Activated CD4-positive, alpha-beta T cell treated with anti-CD3 and anti-CD28 coated beads, Interleukin-2, amount 50 U/mL, for 48 hours (primary cell): ENCODE data around the gene CCNK.

Source experiments
- DNase-seq, 2 experiments: peaks; one replicate each; pipeline ENCODE4 v3.0.0-alpha.2; 2020

CCNK gene

DNA sequence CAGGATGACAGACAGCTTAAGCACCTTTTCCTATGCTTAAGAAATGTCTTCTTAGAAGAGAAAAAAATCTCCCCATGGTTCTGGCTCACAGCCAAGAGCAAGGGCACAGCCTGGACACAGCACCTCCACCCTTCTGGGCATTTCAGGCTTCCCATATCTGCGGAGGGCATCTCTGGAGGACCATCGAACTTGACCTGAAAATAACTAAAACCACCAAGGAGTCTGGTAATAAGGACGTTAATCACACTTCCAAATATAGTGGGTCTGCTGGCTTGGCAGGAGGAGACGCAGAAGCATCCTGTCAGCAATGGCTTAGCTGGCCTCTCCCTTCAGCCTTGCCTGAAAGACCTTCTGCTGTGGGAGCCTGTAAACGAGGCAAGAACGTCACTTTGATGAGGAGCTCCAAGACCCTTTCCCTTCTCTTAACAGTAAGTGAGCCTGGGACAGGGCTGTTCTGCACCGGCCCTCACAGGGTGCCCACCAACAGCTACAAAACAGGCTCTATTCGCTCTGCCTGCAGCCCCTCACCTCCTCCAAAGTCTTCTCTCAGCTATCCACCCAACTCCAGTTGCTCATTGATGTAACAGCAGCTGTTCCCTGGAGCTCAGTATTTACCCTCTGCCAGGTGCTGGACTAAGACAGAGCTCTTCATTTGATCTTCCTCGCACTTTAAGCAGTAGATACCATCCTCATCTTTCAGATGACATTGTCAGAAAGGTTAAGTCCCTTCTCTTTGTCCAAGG is 13.7 kb upstream of the CCNK start:
- no peak for DNase-seq

DNA sequence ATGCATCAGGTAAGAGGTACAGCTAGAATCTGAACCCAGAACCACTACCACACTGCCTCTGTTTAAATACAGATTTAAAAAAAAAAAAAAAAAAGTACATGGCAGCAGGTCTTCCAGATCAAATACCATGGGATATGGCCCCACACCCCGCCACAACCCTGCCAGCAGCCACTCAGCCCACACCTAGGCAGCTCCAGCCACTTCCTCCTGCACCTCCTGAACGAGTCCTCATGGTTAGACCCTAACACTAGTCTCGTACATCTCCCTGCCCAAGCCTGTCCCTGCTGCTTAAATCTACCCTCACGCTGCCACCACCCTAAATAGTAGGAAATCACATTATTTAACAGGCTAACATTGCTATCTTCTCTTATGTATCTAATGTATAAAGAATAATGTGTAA is 13.1 kb upstream of the CCNK start:
- DNase-seq = no peak

DNA sequence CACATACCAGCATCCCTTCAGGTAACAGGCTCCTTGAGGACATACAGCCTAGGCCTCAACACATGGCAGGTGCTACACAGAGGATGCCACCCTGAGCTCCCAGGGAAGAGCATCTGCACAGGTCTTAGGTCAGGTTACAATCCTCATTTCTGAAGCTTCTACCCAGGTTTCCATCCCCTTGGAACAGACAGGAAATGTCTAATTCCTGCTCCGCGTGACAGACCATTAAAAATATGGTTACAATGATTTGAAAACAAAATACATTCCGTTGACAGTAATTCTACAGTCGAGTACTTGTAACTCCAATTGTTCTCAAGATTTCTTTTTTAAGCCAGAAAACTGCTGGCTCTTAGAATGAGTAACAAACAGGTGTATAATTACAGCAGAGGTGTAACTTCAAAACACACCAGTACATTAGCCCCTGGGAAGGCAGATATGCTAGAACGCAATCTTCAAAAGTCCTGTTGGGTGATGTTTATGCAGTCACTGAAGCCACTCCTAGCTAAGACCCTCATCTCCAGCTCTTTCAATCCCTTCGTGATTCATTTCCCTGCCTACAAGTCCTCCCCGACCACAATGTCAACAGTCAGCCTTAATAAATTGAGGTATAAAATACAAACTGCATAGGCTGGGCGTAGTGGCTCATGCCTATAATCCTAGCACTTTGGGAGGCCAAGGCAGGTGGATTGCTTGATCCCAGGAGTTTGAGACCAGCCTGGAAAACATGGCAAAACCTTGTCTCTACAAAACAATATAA is 12.2 kb upstream of the CCNK start:
- DNase-seq = no peak

DNA sequence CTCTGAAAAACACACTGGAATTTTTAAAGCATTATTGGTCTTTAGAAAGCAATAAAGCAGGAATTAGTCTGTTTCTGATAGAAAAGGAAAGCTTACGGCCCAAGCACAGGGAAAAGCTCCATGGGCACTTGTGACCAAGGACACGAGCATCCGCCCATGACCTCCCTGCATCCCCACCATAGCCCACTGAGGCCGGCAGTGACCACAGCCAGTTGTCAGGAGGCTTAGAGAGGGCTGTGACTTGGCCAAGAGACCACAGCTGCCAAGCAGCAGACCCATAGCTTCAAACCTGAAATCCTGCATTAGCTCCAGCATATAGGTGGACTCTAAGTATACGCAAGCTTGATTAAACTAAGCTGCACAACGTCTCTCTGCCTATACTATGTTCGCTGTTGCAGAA is 9.5 kb upstream of the CCNK start:
- DNase-seq = no peak

DNA sequence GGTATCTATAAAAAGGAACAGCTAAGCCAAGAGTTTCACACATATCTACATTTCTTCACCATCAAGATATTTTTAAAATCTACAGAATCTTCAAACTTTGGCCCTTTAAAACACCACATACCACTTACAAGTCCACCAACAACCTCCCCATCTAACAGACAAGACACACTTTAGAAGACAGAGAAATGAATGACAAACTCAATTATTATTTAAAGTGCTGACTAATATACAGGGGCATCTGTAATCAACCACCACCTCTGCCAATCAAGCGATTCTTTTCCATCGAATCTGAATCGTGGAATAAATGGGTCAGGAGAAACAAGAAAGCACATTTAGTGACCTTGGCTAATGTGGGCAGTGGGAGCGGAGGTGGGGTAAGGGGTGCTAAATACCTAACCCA is 8.3 kb upstream of the CCNK start:
- no peak for DNase-seq

DNA sequence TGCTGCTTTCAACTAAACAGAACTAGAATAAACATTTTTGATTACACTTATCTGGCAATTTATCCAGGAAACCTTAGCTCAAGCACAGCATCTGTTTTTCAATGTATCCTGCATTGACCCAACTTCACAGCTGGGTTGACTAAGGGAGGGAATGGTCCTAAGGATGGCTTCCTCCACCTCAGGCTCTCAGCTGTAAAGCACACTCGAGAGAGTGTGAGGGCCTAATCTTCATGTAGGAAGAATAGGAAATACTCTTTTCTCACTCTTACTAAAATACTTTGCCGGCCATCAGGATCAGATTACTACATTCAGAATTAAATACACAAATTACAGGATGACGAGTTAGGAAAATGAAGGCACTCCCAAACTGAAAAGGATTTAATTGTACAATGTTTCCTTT is 7.8 kb upstream of the CCNK start:
- DNase-seq = no peak

DNA sequence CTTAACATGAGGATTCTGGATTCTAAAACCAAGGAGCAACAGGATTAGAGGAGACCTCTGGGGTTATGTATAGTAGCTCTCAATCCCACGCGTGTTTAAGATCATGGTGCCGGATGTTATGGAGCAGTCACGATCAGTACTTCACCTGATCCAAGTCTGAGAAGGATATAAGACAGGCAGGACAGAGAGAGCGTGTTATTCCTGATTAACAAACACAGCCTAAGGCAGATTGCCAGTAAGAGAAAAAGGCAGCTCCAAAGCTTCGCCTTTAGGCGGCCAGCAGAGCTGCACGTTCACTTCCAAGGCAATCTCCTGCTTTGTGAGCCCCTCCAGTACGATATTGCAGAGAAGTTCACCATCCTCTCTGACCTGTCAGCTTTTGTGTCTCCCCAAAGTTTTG is 6.0 kb upstream of the CCNK start:
- no peak for DNase-seq

DNA sequence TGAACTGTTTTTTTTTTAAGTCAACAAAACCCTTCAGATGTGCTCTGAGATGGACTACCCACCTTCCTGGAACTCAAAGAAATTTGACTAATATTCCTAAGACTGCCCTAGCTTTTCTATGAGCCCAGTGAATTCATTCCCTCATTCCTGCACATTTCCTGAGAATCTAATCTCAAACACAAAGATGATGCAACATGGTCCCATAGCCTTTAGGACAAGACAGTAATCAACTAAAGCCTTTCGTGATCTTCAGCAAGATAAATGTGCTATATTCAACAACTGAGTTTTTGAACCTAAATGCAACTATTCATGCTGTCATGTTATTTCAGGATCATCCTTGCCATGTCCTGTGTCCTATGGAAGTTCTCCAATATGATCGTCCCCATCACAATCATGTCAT is 5.5 kb upstream of the CCNK start:
- DNase-seq = no peak

DNA sequence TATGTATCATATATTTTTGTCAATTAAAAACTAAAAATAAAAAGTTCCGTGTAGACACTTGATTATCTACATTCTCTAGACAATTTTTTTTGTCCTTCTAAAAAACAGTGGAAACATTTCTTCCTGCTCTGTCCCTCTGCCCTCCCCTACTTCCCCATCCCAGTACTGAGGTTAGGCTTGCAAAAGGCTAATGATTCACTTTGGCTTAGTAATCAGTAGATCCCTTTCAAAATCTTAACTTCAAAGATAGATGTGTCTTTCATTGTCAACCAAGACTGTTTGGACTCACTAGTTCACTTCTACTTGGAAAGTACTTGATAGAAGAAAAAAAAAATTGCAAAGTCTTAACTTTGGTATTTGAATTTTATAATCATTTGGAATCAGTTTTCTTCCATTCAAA is 4.3 kb upstream of the CCNK start:
- DNase-seq = no peak

DNA sequence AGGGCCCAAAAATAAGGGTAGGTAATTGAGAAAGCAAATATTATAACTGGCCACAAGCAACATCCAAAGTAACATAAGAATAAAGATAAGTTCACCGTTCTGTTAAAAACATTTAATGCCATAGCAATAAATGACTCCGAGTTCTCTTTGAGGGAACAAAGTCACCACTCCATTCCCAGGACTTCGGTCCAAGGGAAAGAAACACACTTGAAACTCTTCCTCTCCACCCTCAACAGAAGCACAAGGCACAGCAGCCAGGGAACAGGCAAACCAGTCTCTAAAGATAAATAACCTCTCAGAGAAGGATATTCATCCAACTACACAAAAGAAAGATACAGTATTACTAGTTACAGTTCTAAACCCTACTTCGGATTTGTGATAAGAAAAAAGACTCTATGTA is 3.1 kb upstream of the CCNK start:
- no peak for DNase-seq

DNA sequence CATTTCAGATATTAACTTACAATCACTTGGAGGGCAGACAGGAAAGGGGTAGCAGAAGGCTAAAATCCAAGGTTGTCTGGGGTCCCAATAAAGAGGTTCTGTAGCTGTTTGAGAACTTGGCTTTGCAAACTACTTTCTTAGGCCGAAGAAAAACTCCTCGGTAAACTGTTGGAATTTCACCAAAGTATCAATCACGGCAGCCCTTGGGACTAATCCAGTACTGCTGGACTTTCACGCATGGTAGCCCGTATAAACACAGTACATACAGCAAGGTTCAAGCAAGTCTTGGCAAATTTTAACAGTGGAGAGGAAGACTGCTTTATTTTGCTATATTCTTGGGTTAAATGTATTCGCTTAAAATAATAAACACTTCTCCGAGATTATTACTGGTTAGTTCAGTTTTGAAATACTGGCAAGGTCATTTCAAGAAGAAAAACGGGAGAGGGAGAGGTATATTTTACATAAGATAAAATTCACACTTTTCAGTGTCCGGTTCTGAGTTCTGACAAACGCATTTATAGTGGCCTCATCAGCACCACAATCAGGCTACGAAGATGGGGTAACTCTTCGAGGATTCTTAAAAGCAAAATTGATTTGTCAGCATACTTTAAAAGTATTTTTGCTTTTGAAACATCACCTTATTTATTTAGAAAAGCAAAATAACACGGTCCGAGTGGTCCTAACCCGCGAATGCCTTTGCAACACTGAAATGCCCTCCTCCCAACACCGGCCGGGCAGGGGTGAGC is 1.9 kb upstream of the CCNK start:
- DNase-seq = no peak

DNA sequence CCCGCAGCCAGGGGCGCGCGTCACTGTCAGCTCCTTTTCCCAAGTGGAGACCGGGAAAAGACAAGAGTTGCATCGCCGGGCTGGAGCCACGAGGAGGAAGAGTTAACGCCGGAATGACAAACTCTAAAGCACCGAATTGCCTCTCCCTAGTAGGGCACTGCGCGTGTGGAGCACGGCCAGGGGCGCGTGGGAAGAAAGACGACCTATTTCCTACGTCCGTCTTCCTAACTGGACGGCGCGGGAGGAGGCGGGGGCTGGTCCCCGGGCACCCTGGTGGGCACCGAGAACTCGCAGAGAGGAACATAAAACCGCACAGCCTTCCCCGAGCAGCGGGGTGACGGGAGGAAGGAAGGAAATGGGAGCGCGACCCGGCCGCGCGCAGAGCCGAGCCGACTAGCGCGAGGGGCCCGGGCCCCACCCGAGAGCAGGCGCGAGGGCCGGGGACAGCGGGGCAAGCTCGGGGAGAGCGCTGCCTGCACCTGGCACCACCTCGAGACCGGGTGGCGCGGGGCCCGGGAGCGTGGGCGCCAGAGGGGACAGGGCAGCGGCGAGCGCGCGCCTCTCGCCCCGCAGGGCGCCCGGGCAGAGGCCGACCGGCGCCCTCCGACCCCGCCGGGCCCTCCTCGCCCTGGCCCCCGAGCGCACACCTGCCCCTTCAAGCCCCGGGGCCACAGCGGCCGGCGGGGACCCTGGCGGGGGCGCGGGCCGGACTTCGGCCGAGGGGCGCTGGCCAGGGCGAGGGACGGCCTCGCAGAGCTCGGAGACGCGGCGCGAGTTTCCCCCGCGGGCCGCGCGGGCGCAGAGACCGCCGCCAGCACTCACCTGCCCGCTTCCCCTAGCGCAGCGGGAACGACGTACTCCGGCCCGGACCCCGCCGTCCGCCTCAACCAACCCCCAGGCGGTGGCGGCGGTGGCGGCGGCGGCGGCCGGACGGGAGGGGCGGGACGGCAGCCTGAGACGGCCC is 1.0 kb upstream of the CCNK start, which contains the start of gene SETD3:
SETD3 (minus strand) TSS at position 954 of the 964 bp plus-strand sequence. CDS start 15,054 bp downstream, outside the sequence.
- peak; percentile 49 to 59 for DNase-seq

DNA sequence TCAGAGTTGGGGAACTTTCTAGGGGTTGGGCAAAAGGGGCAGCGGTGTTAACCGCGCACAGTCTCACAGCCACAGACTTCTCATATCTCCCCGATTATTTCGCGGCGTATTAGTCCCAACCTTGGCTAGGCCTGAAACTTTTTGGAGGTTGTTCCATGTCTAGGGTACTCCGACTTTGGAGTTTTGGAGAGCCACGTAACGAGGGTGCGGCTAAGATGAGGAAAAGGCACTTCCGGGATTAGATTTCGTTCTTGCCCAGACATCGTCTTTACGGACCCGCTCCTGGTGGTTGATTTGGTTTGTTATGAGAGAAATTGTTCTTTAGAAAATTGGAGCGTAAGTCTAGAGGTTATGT is 513 bp downstream of the CCNK start:
- DNase-seq = peak; percentile 6 to 23

DNA sequence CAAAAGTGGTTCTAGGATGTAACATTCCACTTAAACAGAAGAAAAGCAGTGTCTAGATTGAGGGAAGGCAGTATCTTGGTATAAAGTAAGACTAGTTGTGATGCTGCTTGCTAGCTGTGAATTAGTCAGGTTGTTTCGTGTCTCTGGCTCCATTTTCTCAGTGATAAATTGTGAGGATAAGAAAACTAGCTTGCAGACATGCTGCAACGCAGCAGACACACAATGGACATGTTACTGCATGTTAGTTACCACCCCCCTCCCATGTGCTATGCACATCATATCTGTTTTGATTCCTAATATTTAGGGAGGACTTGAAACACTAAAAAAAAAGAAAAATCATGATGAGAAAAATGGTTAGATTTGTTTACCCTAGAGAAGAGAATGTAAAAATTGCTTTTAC is 2.9 kb downstream of the CCNK start:
- DNase-seq = no peak

DNA sequence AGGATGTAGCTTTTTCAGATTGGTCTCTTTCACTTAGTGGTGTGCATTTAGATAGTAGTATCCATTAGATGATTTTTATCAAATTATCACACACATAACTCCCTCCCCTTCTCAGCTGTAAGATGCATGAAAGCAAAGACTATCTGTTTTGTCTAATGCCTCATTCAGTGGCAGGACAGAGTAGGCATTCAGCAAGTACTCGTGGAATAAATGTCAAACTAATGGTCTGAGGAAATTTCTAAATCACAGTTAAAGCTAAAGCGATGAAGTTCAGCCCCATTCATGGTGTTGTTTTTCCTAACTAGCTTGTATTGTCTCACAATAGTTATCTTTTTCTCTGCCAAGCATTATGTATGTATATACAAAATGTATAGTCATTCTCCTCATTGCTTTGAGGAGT is 16.1 kb downstream of the CCNK start:
- no peak for DNase-seq

DNA sequence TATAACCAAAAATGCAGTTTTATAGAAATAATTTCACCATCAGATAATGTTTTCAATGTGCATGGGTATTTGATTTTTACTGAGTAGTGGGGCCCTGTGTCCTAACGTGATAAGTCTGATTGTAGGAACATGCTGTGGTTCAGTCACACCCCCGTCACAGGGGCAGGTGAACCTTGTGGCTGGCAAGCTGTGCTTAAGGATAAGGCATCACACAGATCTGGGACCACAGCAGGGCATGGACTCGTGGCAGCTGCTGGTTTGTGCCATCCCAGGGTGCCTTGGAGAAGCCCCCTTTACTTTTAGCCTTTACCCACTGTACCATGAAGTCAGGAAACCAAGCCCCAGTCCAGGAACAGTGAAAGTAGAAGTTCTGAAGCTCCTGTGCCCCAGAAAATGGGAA is 16.7 kb downstream of the CCNK start:
- no peak for DNase-seq

DNA sequence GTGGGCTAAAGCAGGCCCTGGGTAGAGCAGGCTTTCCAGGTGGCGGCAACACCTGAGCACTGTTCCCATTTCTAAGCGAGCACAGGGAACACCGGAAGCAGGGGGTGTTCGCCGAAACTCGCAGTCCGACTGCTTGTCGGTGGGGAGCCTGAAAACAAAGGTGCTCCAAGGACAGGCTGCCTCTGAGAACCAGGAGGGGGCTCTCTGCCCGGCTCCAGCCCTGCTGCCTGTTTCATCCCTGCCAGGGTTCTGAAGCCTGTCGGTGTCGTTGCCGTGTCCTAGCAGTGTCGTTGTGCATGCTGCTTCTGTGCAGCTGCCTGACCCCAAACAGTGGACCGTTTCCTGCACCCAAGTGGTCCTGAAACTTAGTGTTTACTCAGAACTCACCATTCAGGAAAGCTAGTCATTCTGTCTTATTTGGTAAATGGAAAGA is 21.8 kb downstream of the CCNK start:
- DNase-seq = no peak

DNA sequence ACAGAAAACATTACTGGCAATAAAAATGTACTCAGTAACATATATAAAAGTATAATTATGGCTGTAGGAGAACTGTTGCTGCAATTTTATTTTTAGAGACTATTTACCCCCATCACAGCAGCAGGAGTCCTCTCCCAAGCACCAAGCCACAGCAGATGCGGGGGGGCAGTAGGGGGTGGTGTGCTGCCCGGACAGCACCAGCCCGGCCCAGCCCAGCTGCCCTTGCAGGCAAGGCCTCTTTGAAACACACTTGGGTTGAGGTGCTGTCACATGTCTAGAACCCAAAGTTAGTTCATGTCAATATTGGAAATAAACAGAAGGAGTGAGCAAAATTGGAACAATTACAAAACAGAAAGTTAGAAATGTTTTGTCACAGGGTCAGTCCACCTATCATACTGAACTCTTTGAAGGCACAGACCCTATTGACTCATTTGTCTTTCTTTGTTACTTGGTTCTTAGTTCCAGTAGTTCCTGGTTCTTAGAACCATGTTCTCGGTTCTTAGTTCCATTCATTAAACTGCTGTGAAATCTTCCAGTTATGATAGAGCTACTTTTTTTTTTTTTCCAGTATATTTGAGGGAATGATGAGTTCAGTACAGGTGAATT is 22.7 kb downstream of the CCNK start:
- DNase-seq = no peak

DNA sequence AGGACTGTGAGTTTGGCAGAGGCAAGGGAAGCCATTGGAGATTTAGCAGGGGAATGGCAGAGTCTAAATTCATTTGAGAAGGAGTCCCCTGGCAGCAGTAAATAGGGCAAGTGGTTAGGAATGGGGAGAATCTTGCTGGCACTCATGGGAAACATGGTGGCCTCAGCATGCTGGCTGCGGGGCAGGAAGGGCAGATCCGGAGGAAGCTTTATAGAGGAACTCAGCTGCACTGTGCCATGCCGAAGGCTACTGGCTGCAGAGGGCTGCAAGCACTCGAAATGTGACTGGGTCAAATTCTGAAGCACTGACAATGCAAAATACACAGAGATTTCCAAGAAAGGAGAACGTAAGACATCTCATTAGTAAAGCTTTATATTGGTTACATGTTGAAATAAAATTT is 23.9 kb downstream of the CCNK start:
- DNase-seq = no peak

DNA sequence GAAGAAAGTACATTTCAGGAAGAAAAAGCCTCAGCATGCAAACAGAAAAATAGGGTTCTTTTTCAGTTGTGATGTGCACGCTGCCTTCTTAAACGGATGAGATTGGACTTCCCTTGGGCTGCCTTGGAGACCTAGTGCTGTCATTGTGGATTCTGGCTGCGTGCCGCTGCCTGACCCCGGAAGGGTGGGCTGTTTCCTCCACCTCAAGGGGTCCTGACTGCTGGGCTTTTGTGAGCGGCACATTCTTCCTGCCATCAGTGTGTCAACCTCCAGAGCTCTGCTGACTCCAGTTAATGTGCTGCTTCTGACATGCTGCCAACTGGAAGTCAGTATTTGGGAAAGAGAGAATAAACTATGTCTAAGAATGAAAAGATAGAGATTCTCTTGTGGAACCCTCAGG is 25.1 kb downstream of the CCNK start:
- no peak for DNase-seq

DNA sequence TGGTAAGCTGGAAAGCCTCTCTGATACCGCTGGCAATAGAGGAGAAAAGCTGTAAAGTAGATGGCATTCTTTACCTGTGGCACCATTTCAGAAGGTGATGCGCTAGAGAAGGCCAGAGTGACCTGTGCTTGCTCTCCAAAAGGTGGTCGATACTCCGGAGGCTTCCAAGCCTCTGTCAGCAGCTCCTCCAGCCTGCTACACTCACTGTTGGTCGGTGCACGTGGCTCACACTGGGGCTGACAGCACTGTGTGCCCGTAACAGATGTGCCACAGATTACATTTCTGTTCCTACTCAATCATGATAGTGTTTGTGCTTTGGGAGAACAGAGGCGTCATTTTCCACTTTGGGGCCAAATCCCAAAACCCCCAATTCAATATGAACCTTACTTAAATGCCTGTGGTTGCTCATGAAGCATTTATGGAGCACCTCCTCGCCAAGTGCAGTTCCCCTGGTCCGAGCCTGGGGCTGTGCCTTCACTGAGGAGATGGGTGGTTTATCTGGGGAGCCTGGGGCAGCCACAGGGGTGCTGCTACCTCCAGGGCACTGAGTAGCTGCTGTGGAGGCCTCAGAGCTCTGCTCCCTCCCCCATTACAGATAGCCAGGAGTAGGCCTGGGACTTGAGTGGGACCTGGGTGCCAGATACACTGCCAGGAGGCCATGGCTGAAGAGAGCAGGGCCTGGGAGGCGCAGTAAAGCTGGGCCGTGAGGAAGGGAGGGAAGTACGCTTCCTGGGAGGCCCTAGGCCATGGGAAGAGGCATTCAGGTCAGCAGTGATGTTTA is 26.8 kb downstream of the CCNK start:
- DNase-seq = no peak
